GM19463 (cell line): ENCODE measurements around the gene PCSK5.
"Not testable (repeated sequence)": the region's sequence is repeated elsewhere in the genome, so short reads cannot be mapped to it uniquely, and the experiment has no call there.

Source experiments
- ATAC-seq: cut with Tn5 transposase; IDR thresholded peaks from one replicate; pipeline ENCODE4 v1.9.1; 2021; ENCODE audit warnings: mild to moderate bottlenecking, moderate library complexity; ENCODE audit not compliant: unreplicated experiment

PCSK5 gene

DNA sequence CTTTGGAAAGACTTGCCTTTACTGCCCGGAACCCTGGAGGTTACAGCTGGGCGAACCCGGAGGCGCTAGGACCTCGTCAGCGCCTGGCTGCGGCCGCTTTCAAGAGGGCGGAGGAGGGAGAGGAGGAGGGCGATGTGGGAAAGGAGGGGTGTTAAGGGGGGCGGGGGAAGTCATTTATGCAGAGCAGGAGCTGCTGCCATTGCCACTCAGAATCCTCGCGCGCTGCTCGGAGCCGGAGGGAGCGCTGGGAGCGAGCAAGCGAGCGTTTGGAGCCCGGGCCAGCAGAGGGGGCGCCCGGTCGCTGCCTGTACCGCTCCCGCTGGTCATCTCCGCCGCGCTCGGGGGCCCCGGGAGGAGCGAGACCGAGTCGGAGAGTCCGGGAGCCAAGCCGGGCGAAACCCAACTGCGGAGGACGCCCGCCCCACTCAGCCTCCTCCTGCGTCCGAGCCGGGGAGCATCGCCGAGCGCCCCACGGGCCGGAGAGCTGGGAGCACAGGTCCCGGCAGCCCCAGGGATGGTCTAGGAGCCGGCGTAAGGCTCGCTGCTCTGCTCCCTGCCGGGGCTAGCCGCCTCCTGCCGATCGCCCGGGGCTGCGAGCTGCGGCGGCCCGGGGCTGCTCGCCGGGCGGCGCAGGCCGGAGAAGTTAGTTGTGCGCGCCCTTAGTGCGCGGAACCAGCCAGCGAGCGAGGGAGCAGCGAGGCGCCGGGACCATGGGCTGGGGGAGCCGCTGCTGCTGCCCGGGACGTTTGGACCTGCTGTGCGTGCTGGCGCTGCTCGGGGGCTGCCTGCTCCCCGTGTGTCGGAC is at the start of gene PCSK5:
Gene PCSK5, plus strand, starts transcription at position 202 of the 805 bp plus-strand sequence. Its CDS starts 509 bp downstream, at position 711.
- ATAC-seq = peak; percentile 59

DNA sequence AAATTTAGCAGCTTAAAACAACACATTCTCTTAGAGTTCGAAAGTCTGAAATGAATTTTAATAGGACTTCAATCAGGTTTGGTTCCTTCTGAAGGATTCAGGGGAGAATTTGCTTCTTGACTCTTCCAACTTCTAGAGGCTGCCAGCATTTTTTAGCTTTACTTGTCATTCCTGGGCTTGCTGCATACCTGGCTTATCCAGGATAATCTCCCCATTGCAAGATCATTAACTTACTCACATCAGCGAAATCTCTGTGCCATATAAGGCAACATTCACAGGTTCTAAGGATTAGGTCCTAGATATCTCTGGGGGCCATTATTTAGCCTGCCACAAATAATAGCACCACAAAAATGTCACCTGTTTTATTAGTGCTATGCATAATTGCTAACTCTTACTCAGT is 46.2 kb upstream of the PCSK5 start:
- ATAC-seq = no peak

DNA sequence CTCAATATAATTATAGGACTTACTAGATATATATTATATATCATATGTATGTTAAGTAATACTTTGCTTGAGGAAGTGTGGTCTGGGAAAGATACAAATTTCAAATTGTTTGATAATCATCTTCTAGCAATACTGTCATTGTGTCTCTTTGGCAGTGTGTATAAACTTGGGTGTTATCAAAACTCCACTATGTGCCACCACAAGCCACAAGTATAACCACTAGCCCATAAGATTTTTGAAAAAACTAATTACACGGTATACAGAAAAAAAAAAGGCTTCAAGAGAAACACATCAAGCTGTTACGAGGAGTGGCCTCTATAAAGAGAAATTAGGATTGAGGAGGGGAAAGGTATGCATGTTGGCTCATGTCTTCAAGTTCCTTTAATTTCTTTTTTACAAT is 44.7 kb upstream of the PCSK5 start:
- no peak for ATAC-seq

DNA sequence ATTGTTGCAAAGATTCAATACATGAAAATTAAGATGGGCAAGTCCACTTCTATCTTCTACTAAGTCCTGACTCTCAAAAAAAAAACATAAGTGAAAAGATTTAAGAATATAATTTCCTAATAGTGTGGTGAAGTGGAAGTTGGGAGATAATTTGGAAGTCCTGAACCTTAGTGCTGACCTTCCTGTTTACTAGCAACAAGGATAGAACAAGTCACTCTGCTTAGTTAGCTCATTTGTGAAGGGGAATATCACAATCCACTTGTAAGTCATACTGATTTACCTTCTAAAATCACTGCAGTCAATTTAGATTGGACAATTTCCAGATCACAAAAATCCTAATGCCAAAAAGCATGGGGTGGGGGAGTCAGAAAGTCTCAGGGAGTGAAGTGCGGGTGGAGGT is 43.4 kb upstream of the PCSK5 start:
- no peak for ATAC-seq

DNA sequence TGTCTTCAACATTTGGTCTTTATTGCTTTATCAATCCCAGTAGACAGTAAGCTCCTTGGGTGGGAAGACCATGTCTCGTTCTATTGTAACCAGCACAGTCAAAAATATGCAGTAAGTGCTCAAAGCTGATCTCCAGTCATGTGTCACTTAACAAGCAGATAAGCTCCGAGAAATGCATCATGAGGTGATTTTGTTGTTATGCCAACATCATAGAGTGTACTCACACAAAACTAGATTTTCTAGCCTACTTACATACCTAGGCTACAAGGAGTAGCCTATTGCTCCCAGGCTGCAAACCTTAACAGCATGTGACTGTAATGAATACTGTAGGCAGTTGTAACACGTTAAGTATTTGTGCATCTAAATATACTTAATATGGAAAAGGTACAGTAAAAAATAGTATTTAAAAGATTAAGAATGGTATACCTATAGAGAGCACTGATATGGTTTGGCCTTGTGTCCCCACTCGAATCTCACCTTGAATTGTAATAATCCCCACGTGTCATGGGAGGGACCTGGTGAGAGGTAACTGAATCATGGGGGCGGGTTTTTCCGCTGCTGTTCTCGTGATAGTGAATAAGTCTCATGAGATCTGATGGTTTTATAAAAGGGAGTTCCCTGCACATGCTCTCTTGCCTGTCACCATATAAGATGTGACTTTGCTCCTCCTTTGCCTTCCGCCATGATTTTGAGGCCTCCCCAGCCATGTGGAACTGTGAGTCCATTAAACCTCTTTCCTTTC is 39.8 kb upstream of the PCSK5 start:
- no peak for ATAC-seq

DNA sequence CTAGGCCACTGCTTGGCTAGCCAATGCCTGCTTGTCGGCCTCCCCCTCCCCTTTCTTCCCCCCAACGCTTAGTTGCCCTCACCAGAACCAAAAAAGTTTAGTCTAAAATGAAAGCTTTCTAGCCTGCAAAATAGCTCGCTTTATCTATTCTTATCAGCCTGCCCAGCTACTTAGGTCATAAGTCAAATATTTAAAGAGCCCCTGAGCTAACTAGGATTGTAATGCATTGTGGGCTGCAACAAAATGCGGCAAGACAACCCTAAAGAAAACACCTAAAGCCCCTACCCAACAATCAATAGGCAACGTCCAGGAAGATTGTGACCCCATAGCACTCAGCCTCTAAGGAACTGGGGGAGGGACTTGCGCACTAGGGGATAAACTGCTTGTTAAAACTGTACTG is 38.6 kb upstream of the PCSK5 start:
- ATAC-seq = no peak

DNA sequence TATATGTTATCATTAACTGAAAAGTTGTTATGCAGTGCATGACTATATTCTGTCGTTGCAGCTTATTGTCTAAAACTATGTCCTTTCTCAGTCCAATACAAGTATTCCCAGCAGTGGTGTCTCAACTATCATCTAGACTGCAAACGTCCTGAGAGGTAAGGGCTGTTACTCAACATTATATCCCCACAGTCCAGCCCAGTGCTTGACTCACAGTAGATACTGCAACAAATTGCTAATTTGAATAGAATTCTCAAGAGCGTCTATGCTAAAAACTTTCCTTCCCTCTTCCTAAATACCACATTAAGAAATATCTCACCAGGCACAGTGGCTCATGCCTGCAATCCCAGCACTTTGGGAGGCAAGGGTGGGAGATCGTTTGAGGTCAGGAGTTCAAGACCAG is 37.7 kb upstream of the PCSK5 start:
- ATAC-seq = no peak

DNA sequence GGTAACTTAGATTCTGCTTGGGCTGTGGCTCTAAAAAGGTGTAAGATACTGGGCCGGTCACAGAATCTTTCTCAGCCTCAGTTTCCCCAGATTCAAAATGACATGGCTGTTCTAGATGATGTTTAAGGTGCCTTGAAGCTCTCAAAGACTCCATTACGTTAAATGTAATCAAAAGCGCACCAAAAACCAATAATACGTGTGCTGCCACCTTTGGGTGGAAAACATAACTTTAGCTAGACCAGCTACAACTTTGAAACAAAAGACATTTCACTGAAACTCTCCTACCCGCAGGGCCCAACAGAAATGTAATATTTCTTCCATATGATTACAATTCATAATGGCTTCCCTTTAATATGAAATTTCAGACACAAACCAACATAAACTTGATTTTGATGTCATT is 35.0 kb upstream of the PCSK5 start:
- ATAC-seq = no peak

DNA sequence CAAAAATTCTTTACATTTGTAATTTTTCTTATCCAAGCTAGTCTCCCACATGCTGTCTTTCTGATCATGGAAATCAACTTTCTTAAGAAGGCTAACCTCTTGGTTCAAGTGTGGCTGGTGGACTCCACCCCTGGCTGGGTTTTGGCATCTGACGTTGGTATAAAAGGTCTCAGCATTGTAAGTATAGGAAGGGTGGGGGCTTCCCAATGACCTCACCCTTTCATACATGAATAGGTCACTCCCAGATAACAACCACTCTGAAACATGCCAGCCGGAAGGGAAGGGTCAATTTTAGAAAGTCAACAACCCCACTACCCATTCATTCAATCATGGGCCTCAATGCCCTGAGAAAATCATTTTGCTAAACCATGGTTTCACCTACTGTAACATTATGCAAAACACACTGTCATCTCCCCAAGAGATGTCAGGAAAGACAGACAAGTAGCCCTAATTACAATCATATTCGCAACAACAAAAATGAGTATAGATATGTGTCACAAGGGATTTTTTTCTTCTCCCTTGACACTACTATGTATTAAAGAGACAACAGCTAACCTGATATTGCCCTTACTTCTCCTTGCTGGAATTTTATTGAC is 31.9 kb upstream of the PCSK5 start:
- ATAC-seq = peak; percentile 69

DNA sequence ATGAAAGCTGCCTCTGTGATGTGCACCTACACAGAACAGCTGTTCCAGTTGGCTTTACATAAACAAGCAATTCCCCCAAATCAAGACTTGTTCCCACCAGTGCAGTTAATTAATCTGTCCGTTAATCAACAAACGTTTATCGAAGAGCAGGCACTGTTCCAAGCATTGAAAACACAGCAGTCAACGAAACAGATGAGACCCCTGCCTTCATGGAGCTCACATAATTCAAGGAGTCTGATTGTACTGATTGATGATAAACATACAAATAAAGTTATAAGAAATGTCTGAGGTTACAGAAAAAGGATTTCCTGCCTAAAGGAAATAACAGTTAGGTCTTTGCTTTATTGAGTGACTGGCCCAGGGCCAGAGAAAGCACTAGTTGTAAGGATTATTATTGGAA is 26.2 kb upstream of the PCSK5 start:
- no peak for ATAC-seq

DNA sequence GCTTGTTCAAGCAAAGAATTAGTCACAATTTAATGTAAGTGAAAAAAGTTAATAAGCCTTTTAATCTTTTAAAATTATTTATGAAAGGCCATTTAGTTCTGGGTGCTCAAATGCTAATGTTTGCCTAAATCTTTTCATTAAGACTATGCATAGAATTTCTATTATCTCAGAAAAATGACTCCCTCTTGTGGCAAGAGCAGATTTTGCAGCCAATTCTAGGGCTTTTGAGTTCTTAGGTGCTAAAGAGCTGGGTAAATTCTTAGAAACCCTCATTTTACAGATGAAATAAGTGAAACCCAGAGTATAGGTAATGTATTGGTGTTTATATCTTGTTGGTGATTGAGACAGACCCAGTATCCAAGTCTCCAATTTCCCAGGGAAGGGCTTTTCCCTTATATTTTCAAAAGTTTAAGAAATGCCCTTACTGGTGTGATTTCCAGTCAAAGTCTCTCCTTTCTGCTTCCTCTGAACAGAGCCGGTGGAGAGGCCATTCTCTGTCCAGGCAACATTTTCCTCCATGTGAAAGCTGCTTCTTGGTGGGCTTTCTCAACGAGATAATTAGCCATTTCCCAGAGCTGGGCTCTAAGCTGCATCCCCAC is 24.1 kb upstream of the PCSK5 start:
- no peak for ATAC-seq

DNA sequence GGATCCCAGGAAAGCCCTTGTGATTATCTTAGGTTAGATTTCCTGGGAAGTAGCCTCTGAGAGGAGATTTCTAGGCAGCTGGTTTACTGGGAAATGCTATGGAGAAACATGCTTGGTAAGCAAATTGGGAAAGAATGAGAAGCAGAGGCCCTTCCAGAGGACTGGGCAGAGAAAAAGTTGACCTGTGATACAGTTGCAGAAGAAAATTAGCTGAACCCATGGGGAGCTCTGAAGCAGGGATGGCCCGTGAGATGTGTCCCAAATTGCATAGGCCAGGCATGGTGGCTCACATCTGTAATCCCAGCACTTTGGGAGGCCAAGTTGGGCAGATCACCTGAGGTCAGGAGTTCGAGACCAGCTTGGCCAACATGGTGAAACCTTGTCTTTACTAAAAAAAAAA is 21.9 kb upstream of the PCSK5 start:
- ATAC-seq = not testable (repeated sequence)

DNA sequence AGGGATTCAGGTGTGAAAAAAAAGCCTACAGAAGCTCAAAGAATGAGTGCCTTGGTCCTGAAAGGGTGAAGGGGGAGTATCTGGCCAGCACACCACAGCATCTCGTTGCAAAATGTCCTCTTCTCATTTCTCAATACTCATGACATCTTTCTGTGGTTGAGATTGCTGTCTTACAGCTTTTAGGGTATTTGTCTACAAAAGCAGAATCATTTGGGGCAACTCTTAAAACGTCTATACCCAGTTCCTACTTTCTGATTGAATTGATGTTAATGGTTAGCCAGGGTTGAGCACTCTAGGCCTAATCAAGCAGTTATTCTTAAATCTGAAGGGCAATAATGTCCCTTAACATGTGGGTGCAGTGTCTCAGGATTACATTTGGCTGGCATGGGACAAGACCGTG is 21.2 kb upstream of the PCSK5 start:
- ATAC-seq = no peak

DNA sequence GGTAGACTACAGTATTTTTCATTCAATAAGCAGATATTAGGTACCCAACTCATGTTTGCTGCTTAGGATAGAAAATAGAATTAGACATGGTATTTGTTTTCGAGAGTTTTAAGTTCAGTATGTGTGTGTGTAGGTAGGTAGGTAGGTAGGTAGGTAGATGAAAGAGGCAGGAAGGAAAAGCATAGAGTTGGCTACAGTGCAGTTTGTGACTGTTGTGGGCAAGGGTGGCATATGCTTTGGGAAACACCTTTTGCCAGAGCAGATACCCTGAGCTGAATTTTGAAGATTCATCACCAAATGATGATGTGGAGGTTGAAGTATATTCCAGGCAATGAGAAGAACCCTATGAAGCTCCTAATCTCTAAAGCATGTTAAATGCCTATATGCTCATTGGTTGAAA is 20.0 kb upstream of the PCSK5 start:
- ATAC-seq = no peak

DNA sequence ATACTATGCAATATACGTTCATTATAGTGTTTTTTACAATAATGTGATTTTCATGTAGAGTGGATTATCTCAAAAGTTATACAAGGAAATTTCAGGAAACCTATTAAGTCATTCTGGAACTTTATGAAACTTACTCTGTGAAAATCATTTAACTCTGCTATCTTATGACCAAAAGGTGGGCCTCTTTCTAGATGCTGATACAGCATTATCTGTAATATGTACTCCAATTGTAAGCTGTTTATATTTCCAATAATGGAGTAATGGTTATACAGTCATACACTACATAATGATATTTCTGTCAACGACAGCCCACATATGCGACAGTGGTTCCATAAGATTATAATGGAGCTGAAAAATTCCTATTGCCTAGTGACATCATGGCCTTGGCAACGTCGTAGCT is 18.8 kb upstream of the PCSK5 start:
- ATAC-seq = no peak

DNA sequence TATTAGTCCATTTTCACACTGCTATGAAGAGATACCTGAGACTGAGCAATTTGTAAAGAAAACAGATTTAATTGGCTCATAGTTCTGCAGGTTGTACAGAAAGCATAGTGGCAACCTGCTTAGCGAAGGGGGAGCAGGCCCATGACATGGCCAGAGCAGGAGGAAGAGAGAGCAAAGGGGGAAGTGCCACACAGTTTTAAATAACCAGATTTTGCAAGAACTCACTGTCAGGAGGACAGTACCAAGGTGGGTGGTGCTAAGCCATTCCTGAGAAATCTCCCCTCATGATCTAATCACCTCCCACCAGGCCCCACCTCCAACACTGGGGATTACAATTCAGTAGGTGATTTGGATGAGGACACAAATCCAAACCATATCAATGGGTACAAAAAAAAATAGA is 16.8 kb upstream of the PCSK5 start:
- no peak for ATAC-seq

DNA sequence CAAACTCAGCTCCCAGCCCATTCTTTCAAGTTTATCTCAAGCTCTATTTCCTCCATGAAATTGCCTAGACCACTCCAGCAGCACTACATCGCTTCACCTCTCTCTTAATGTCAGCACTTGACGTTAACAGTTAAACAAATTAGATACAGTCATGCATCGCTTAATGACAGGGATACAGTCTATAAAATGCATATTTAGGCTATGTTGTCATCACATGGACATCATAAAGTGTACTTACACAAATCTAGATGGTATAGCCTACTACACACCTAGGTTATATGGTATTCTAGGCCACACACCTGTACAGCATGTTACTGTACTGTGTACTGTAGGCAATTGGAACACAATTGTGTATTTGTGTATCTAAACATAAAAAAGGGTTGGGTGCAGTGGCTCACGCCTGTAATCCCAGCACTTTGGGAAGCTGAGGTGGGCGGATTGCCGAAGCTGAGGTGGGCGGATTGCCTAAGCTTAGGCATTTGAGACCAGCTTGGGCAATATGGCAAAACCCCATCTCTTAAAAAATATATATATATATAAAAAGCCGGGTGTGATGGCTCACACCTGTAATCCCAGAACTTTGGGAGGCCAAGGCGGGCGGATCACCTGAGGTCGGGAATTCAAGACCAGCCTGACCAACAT is 13.4 kb upstream of the PCSK5 start:
- ATAC-seq = no peak

DNA sequence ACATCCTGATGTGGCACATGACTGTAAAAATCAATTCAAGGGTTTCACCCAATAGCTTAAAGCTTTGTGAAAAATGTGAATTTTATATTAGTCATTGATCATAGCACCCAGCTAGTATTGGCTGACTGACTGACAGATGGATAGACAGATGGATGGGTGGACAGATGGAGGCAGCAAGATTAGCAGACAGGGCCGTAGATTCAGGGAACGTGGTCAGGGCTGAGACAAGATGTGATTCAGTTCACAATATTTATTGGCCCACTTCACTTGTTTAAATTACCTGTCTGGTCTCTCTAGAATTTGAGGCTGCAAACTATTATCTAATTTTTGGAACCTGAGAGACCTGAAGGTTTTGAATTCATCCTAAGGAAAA is 12.0 kb upstream of the PCSK5 start:
- ATAC-seq = no peak

DNA sequence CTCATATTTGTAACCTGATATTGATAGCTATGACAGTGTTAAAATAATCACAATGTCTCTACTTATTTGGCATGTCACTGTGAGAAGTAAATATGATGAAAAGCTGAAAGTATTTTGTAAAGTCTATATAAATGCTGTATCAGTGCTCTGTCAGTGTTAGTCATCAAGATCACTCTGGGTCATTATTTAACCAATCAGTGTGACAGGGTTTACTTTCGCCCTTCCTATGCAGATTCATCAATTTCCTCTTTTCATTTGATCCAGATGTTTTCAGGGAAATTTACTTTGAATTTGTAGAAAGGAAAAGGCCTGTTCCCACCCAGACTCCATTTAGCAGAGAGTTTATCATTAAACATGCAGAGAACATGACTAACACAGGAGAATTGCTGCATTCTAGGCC is 9.9 kb upstream of the PCSK5 start:
- no peak for ATAC-seq

DNA sequence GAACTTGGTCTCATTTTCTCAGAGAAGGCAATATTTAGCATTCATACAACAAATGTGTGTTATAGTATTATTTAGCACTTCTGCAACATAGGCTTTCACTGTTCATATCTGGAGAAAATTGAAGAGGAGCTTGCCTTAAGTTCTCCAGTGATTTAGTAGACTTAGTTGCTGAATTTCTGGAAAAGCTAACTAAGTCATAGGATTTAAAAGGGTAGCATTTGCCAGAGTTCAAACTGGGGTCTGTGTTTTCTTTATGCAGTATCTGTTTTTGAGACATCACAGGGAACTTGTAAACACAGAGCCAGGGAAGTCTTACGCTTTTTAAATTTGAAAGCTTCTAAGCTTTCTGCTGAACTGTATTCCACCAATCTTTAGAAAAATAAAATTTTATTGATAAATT is 8.7 kb upstream of the PCSK5 start:
- no peak for ATAC-seq

DNA sequence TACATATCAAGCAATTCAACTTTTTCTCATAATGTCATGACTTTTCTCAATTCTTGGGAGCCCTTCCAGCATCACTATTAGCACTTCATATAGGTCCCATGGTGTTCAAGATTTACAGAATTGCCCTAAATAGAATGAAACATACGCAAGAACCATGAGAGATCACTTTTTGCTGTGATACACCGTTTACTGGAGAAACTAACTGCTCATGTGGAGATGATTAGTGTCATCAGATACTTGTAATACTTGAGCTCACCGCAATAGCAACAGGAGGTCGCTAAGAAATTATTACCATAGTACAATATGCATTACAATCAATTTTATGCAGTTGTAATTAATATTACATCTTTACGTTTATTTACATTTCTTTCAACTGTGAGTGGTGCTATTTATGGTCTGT is 4.8 kb upstream of the PCSK5 start:
- ATAC-seq = no peak
